Dendritic cell treated with granulocyte-macrophage colony-stimulating factor and Interleukin-4, amounts not matched to agents 40 ng/mL and 50 ng/mL, for 4 days (primary cell): Measurements from ENCODE around the gene TLE3.
A peak's percentile ranks its signal among the peaks of the same experiment; 100 is the strongest.
"Not testable (repeated sequence)": the region's sequence is repeated elsewhere in the genome, so short reads cannot be mapped to it uniquely, and the experiment has no call there.

Experiments
- H3K27ac Mint-ChIP-seq: one replicate; pipeline ENCODE4 v1.8.0; 2022; ENCODE audit warnings: mild to moderate bottlenecking, mixed read lengths
- H3K27me3 Mint-ChIP-seq: one replicate; pipeline ENCODE4 v1.8.0; 2022; ENCODE audit warnings: mild to moderate bottlenecking, mixed read lengths
- H3K36me3 Mint-ChIP-seq: one replicate; pipeline ENCODE4 v1.8.0; 2022; ENCODE audit warnings: low read depth, mixed read lengths
- H3K4me1 Mint-ChIP-seq: one replicate; pipeline ENCODE4 v1.8.0; 2022; ENCODE audit warnings: low read depth, mixed read lengths
- H3K4me3 Mint-ChIP-seq: one replicate; pipeline ENCODE4 v1.8.0; 2022; ENCODE audit warnings: mild to moderate bottlenecking, moderate library complexity, mixed read lengths
- H3K9me3 Mint-ChIP-seq: one replicate; pipeline ENCODE4 v1.8.0; 2022; ENCODE audit warnings: mixed read lengths
- intact Hi-C: fragments of 100-400 bp; cut with micrococcal nuclease; formaldehyde crosslinking; loops from one replicate; pipeline ENCODE4 v1.15.0; 2022

Gene TLE3

GRCh38 chr15:70116317-70116716 is 18.6 kb upstream of the TLE3 start:
- H3K36me3 Mint-ChIP-seq = no peaks in the 10 kb centered on the region
- H3K27ac Mint-ChIP-seq = no peak overlapping the region
- intact Hi-C loops = no loop called here
- H3K4me1 Mint-ChIP-seq = peaks cover 54% of the 10 kb centered on the region
- H3K27me3 Mint-ChIP-seq = peaks cover 33% of the 10 kb centered on the region
- H3K4me3 Mint-ChIP-seq = no peak overlapping the region
- H3K9me3 Mint-ChIP-seq = no peaks in the 10 kb centered on the region

- Mint-ChIP-seq H3K4me3 (no peak overlapping the region), H3K36me3 (no peaks in the 10 kb centered on the region), H3K4me1 (peaks cover 64% of the 10 kb centered on the region), H3K9me3 (no peaks in the 10 kb centered on the region), H3K27me3 (peaks cover 32% of the 10 kb centered on the region), H3K27ac (peak overlapping the region; percentile 32)
- intact Hi-C loops = no loop called here
Measured at GRCh38 chr15:70114221-70114620, 16.5 kb upstream of the TLE3 start.

- Mint-ChIP-seq H3K9me3 (no peaks in the 10 kb centered on the region), H3K36me3 (no peaks in the 10 kb centered on the region), H3K27me3 (peaks cover 32% of the 10 kb centered on the region), H3K4me1 (peaks cover 64% of the 10 kb centered on the region), H3K4me3 (no peak overlapping the region), H3K27ac (peak overlapping the region; percentile 32)
- intact Hi-C loops = no loop called here
Measured at GRCh38 chr15:70113304-70113700, 15.6 kb upstream of the TLE3 start.

- H3K27ac Mint-ChIP-seq, H3K36me3 Mint-ChIP-seq, intact Hi-C loops, H3K9me3 Mint-ChIP-seq, H3K4me3 Mint-ChIP-seq: not testable (repeated sequence)
- H3K4me1 Mint-ChIP-seq = peaks cover 65% of the 10 kb centered on the region
- peaks cover 31% of the 10 kb centered on the region for H3K27me3 Mint-ChIP-seq
Measured at GRCh38 chr15:70112572-70113303, 15.0 kb upstream of the TLE3 start.

- peak overlapping the region; percentile 46 for H3K27ac Mint-ChIP-seq
- H3K27me3 Mint-ChIP-seq = peaks cover 30% of the 10 kb centered on the region
- no peaks in the 10 kb centered on the region for H3K9me3 Mint-ChIP-seq
- no peaks in the 10 kb centered on the region for H3K36me3 Mint-ChIP-seq
- H3K4me1 Mint-ChIP-seq = peaks cover 71% of the 10 kb centered on the region
- intact Hi-C loops = no loop called here
- H3K4me3 Mint-ChIP-seq = no peak overlapping the region
Measured at GRCh38 chr15:70112074-70112395, 14.3 kb upstream of the TLE3 start.

- H3K9me3 Mint-ChIP-seq = no peaks in the 10 kb centered on the region
- peaks cover 71% of the 10 kb centered on the region for H3K4me1 Mint-ChIP-seq
- intact Hi-C loops = loop anchor here (1.0 kb wide), 1 partner anchor 10 kb away; no protein-coding TSS in a partner anchor
- H3K27me3 Mint-ChIP-seq = peaks cover 25% of the 10 kb centered on the region
- no peaks in the 10 kb centered on the region for H3K36me3 Mint-ChIP-seq
- H3K27ac Mint-ChIP-seq = peak overlapping the region; percentile 46
- H3K4me3 Mint-ChIP-seq = no peak overlapping the region
Measured at GRCh38 chr15:70111203-70112073, 13.7 kb upstream of the TLE3 start.

- Mint-ChIP-seq H3K27ac (no peak overlapping the region), H3K27me3 (peaks cover 21% of the 10 kb centered on the region), H3K4me3 (no peak overlapping the region), H3K36me3 (no peaks in the 10 kb centered on the region), H3K9me3 (no peaks in the 10 kb centered on the region), H3K4me1 (peaks cover 70% of the 10 kb centered on the region)
- intact Hi-C loops = loop anchor here (10.0 kb wide), 1 partner anchor 355 kb away; no protein-coding TSS in a partner anchor
Measured at GRCh38 chr15:70109978-70110377, 12.3 kb upstream of the TLE3 start.

- no peak overlapping the region for H3K4me3 Mint-ChIP-seq
- H3K4me1 Mint-ChIP-seq = peaks cover 66% of the 10 kb centered on the region
- H3K27me3 Mint-ChIP-seq = peaks cover 22% of the 10 kb centered on the region
- H3K36me3 Mint-ChIP-seq = no peaks in the 10 kb centered on the region
- no peak overlapping the region for H3K27ac Mint-ChIP-seq
- intact Hi-C loops = loop anchor here (10.0 kb wide), 1 partner anchor 355 kb away; no protein-coding TSS in a partner anchor
- H3K9me3 Mint-ChIP-seq = no peaks in the 10 kb centered on the region
Measured at GRCh38 chr15:70109531-70109930, 11.8 kb upstream of the TLE3 start.

GRCh38 chr15:70103880-70104626 is 6.3 kb upstream of the TLE3 start:
- Mint-ChIP-seq H3K36me3 (peaks cover 5% of the 10 kb centered on the region), H3K9me3 (no peaks in the 10 kb centered on the region), H3K4me1 (peaks cover 61% of the 10 kb centered on the region), H3K4me3 (no peak overlapping the region), H3K27me3 (peaks cover 33% of the 10 kb centered on the region), H3K27ac (no peak overlapping the region)
- intact Hi-C loops = loop anchor here (5.0 to 10.0 kb wide), 2 partner anchors 361 to 437 kb away; no protein-coding TSS in a partner anchor

- H3K4me1 Mint-ChIP-seq = peaks cover 69% of the 10 kb centered on the region
- peaks cover 33% of the 10 kb centered on the region for H3K27me3 Mint-ChIP-seq
- H3K27ac Mint-ChIP-seq = no peak overlapping the region
- H3K4me3 Mint-ChIP-seq = no peak overlapping the region
- H3K36me3 Mint-ChIP-seq = peaks cover 7% of the 10 kb centered on the region
- intact Hi-C loops = loop anchor here (5.0 to 10.0 kb wide), 2 partner anchors 362 to 436 kb away; no protein-coding TSS in a partner anchor
- no peaks in the 10 kb centered on the region for H3K9me3 Mint-ChIP-seq
Measured at GRCh38 chr15:70102827-70103226, 5.1 kb upstream of the TLE3 start.

- H3K27ac Mint-ChIP-seq = no peak overlapping the region
- peaks cover 62% of the 10 kb centered on the region for H3K4me1 Mint-ChIP-seq
Measured at GRCh38 chr15:70101459-70102113, 3.9 kb upstream of the TLE3 start.

GRCh38 chr15:70100474-70101341 is 3.0 kb upstream of the TLE3 start:
- Mint-ChIP-seq H3K27ac (peak overlapping the region; percentile 98), H3K36me3 (peaks cover 23% of the 10 kb centered on the region)
- intact Hi-C loops = loop anchor here (1.0 to 10.0 kb wide), 4 partner anchors 11 to 433 kb away; no protein-coding TSS in a partner anchor

More at GRCh38 chr15:70101459-70102113, 3.9 kb upstream of the TLE3 start:
- intact Hi-C loops = loop anchor here (1.0 to 10.0 kb wide), 4 partner anchors 10 to 434 kb away; no protein-coding TSS in a partner anchor
- no peaks in the 10 kb centered on the region for H3K9me3 Mint-ChIP-seq
- peaks cover 31% of the 10 kb centered on the region for H3K27me3 Mint-ChIP-seq
- H3K36me3 Mint-ChIP-seq = peaks cover 14% of the 10 kb centered on the region
- no peak overlapping the region for H3K4me3 Mint-ChIP-seq

More at GRCh38 chr15:70100474-70101341, 3.0 kb upstream of the TLE3 start:
- H3K4me1 Mint-ChIP-seq = peaks cover 53% of the 10 kb centered on the region
- H3K27me3 Mint-ChIP-seq = peaks cover 29% of the 10 kb centered on the region
- H3K9me3 Mint-ChIP-seq = no peaks in the 10 kb centered on the region
- peak overlapping the region; percentile 91 for H3K4me3 Mint-ChIP-seq
